Hematopoietic multipotent progenitor cell treated with erythropoietin and hydrocortisone succinate and interleukin-3 and kit ligand, for 15 days (in vitro differentiated cells): ENCODE results near the gene SOX15.

Experiments used
- DNase-seq: peaks from one replicate; pipeline ENCODE4 v3.0.0-alpha.2; 2015; ENCODE audit warnings: low spot score

The SOX15 gene

DNA sequence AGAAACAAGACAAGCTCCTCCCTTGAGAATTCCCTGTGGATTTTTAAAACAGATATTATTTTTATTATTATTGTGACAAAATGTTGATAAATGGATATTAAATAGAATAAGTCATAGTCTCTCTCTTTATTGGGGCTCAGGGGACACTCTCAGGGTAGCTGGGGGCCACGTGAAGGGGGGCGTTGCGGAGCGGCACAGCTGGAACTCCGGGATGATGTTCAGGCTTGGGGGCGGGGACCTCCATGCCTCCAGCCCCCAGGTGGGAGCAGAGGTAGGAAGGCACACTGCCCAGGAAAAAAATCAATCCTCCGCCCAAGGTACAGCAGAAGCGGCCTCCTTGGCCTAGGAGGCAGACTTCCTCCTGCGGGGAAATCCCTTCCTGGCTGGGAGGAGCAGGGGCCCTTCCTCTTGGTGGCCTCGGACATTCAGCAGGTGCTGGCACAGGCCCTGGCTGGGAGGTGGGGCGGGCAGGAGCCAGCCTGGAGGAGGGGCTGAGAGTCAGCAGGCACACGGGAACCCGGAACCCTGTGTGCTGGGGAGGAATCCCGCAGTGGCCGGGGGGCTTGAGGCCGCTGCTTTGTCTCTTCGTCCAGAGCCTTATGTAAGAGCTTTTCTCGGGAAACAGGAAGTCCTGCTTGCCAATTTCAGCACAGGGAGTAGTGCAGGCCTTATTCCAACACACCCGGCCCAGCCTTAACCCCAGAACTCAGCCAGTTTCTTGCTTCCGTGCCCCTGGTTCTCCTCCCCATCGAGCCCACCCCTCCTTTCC, 31.9 kb downstream of the SOX15 start:
- no peak for DNase-seq

DNA sequence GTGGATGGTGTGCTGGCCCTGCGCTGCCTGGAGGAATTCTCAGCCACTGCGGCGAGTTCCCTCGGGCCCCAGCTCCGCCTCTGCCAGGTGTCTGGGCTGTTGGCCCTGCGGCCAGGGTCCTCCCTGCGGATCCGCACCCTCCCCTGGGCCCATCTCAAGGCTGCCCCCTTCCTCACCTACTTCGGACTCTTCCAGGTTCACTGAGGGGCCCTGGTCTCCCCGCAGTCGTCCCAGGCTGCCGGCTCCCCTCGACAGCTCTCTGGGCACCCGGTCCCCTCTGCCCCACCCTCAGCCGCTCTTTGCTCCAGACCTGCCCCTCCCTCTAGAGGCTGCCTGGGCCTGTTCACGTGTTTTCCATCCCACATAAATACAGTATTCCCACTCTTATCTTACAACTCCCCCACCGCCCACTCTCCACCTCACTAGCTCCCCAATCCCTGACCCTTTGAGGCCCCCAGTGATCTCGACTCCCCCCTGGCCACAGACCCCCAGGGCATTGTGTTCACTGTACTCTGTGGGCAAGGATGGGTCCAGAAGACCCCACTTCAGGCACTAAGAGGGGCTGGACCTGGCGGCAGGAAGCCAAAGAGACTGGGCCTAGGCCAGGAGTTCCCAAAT, 32.6 kb downstream of the SOX15 start:
- DNase-seq, result no peak

DNA sequence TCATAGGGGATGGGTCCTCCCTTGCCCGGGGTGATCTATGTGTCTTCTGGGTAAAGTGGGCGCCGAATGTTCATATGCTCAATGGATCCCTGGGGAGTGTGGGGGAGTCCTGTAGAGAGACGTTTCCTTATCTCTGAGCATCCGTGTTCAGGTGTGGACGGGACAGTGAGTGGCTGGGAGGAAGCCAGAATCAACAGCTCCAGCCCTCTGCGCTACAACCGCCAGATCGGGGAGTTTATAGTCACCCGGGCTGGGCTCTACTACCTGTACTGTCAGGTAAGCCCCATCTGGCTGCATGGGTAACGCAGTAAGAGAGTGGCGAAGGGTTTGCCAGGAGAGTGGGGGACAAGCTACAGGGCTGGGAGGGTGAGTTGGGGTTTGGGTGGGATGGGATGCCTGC, 33.3 kb downstream of the SOX15 start:
- no peak for DNase-seq

DNA sequence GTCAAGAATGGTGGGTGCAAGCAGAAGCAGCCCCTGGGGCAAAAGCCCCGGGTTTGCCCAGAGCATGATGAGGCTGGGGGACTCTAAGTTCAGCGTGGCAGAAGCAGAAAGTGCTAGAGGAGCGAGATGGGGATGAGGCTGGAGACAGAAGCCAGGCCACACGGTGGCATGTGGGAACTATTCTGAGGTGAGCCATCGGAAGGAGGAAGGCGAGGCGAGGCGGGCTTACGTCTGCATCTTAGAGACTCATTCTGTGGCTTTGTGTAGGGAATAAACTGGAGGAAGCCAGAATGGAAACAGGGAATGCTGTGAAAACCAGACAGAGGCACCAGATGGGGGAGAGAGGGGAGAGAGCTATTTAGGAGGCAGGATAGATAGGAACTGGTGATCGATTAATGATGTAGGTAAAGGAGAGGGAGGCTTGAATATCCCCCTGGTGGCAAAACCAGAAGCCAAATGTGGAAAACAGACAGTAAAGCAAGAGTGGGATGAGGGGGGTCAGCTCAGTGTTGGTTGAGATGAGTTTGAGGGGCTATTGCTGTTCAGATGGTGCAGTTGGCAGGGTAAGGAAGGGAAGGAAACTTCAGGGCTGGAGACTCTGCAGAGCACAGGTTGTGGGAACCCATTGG, 34.5 kb downstream of the SOX15 start:
- DNase-seq, result no peak

DNA sequence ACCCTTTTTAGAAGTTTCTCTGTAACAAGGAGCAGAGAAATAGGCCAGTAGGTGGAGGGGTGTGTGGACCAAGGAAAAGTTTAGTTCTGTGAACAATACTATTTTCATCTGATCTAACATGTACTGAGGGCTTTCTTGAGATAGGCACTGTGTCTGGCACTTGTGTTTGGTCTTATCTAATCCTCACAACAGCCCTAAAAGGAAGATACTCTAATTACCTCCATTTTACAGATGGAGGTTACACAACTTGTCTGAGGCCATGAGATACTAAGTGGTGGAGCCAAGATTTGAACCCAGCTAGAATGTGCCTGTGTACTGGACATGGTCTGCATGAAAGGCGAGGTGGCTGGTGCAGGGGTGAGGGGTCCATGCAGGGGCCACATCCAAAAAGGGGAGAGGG, 36.5 kb downstream of the SOX15 start:
- no peak for DNase-seq

DNA sequence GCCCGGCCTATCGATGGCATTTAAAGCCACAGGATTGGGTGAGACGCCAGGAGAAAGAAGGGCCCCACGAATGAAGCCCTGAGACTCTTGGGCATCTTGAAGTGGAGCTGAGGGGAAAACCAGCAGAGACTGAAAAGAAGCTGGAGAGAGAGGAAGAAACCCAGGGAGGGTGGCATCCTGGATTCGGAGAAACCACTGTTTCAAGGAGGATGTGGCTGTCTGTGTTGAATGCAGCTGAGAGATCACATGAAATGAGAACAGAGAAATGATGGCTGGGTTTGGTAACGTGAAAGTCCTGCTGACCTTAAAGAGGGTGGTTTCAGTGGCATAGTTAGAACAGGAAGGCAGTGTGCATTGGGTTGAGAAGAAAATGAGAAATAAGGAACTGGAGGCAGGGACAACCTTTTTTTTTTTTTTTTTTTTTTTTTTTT, 37.3 kb downstream of the SOX15 start:
- no peak for DNase-seq

DNA sequence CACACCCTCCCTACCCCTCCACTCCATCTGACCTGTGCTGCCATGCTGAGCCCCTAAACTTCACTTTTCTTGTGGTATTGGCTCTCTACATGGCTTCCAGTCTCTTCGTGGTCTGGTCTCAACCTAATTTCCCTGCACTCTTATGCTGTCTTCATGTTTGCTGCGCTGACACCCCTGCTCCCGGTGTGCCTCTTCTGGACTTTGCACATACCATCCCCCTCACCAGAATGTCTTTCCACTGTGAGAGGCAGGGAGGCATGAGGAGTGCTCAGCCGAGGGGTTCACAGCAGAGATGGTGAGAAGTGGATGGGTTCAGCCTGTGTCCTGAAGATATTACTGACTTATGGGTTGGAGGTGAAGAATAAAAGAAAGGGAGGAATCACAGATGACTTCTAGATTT, 38.5 kb downstream of the SOX15 start:
- no peak for DNase-seq

DNA sequence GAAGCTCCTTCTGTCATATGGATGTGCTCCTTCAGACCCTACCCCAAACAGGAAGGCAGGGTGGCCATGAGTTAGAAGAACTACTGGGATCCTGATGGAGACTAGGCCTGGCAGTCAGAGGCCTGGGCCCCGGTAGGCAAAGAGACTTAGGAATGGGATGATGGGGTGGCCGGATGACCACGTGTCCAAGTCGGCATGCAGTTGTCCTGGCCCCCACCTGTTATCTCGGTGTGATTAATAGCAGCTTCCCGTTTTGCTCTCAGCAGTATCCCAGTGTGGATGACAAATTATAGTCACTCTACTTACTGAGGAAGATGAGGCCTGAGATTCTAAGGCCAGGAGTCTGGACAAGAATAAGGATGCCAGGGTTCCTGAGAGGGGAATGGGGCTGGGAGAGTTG, 39.5 kb downstream of the SOX15 start:
- DNase-seq, result no peak

DNA sequence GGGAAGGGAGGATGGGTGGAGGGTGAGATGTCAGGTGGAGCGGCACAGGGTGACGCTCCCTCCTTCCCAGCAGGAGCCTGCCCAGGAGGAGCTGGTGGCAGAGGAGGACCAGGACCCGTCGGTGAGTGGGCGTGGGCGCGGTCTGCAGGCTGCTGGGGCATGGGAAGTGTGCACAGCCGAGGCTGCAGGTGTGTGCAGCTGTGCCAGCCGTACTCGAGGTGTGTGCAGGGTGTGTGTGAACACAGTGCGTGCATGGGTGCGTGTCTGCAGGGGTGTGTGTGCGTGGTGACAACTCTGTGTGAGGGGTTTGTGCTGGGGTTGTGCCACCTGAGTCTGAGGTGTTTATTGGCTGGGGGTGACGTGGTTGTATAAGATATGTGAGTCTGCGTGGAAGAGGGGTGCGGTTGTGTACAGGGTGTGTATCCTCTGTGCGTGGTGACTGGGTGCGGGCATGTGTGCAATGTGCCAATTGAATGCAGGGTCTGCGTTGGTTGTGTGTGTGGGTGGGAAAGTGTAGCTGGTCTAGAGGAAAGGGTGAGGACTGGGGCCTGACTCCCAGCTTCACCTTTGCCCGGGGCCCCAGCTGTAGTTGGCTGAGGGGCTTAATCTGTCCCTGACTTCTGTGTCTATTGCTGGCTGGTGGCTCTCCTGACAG, 40.4 kb downstream of the SOX15 start:
- no peak for DNase-seq

DNA sequence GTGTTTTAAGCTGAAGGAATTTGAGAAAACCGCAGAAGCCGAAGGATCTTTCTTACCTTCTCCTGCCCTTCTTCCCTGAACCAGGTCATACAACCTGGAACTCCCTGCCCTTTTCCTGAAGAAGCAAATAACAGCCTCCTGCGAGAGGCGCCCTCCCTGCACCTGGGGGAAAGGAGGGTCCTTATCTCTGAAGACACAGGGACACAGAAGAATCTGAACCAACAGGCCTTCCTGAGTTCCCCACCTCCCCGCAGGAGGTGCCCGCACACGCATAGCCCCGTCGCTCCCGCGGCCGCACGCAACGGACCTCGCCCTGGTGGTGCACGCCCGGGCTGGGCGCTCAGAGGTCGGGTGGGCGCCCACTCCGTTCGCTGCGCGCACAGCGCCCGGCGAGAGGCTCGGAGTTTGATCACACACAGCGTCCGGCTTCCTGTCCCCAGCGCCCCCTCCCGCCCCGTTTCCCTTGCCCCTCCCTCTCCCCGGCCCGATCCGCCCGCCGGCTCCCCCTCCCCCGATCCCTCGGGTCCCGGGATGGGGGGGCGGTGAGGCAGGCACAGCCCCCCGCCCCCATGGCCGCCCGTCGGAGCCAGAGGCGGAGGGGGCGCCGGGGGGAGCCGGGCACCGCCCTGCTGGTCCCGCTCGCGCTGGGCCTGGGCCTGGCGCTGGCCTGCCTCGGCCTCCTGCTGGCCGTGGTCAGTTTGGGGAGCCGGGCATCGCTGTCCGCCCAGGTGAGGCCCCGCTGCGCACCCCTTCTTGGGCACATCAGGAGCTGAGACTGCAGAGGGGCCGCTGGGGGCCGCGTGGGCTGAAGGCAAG, 41.1 kb downstream of the SOX15 start, which contains the start of gene TNFSF12:
Gene TNFSF12, plus strand, starts transcription at position 474 of the 816 bp plus-strand sequence. Its CDS starts 96 bp downstream, at position 570.
- DNase-seq, result no peak

DNA sequence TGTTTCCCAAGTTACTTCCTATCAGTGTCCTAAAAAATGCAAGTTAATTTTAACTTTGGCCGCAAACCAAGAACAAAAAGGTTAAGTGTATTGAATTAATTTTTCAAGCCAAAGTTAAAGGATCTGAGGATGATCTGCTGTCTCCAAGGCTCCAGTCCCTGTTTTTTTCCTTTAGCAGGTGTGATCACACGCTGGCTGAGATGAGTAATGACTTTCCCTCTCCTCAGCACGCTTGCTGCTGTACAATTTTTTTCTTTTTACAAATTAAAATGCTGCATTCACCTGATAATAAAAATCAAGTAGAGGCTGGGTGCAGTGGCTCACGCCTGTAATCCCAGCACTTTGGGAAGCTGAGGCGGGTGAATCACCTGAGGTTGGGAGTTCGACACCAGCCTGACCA, 45.0 kb downstream of the SOX15 start:
- DNase-seq, result no peak

DNA sequence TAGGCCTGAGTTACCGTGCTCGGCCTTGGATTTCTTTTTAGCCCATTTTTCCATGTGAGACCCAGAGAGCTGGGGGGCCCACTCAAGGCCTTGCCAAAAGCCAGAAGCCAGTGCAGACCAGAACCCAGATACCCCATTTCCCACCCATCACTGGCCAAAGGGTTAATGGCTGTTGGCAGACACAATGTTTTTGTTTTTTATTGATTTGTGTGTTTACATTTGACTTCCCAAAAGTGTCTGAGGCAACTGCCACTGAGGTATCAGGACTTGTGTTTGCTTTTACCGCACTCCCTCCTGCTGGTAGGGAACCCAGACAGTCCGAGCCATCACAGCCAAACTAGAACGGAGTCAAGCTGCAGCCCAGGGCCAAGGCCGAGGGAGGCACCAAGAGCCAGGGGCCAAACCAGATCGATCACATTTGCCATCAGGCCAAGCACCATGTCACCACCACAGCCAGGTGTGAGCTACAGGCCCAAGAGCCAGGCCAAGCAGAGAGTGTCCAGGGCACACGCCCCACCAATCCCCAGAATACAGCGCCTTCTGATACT, 48.7 kb downstream of the SOX15 start:
- no peak for DNase-seq

DNA sequence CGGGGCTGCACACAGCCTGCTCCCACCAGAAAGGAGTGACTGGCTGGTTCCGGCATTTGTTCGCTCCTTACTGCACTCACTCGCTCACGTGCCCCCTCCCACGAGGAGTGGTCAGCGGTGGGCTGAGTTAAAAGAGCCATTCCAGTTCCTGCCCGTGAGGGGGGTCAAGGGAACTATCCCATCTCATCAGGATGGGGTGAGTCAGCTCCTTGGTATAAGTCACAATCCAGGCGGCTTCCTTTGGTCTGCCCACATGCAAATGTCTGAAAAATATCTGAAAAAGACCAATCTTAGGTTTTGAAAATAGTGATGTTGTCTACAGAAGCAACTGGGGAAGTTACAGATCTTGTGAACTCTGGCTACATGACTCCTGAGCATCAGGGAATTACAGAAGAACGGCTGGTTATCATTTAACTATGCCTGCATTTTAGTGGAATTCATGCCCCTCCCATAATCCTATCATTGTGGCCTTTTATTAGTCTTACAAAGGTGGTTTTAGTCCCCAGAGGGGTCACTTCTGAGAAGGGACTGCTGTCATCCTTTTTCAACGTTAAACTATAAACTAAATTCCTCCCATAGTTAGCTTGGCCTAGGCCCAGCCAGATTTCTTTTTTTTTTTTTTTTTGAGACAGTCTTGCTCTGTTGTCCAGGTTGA, 50.9 kb downstream of the SOX15 start:
- DNase-seq, result no peak
